GM18909 (cell line): ENCODE measurements around the gene PLAC8.
A peak's percentile ranks its signal among the peaks of the same experiment; 100 is the strongest.
"Not testable (repeated sequence)": the region's sequence is repeated elsewhere in the genome, so short reads cannot be mapped to it uniquely, and the experiment has no call there.

Source experiments
- ATAC-seq: cut with Tn5 transposase; IDR thresholded peaks from one replicate; pipeline ENCODE4 v1.9.1; 2021; ENCODE audit warnings: mild to moderate bottlenecking; ENCODE audit not compliant: unreplicated experiment, poor library complexity

PLAC8 gene

GRCh38 chr4:83112678-83113428 lies 1.7 kb downstream of the PLAC8 start:
- ATAC-seq, result no peak

DNA sequence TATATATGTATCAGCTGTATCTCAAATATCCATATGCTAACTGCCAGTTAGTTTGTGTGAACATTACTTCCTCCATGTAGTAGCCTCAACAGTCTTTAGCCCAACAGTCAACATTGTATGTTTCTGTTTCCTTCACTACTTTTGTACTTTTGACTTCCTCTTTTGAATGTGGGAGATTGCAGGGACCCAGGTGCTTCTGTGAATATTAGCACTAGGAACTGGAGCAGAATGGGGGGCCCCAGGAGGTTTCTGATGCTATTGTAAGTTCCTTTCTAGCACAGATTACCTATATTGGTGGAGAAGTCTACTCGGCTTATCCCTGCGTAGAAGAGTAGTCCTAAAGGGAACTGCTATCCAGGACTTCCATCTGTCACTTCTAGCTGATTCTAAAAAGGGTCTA lies 2.3 kb downstream of the PLAC8 start:
- ATAC-seq, result peak; percentile 46

- not testable (repeated sequence) for ATAC-seq
Observed at GRCh38 chr4:83111751-83112141, 2.8 kb downstream of the PLAC8 start.

DNA sequence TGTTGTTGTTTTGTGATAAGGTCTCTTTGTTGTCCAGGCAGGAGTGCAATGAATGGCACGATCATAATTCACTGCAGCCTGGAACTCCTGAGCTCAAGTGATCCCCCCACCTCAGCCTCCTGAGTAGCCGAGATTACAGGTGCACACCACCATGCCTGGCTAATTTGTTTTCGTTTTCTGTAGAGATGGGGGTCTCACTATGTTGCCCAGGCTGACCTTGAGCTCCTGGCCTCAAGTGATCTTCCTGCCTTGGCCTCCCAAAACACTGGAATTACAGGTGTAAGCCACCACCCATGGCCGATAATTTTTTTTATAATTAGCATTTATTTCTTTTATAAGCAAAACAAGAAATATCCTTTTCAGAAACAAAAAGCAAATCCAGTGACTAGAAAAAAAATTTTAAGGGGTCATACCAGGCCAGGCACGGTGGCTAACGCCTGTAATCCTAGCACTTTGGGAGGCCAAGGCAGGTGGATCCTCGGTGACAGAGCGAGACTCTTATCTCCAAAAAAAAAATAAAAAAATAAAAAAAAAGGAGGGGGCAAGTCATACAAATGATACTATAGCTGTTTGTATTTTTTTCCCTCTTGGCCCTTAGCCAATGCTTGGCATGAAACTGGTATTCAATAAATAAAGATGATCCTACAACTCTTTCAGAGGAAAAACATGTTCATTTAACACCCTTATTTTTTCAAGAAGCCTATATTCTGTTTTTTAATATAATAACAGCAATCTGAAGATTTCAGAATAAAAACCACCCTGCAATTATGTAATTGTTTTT lies 3.4 kb downstream of the PLAC8 start:
- no peak for ATAC-seq

GRCh38 chr4:83110223-83110945 lies 4.1 kb downstream of the PLAC8 start:
- ATAC-seq, result peak; percentile 82

- peak; percentile 27 for ATAC-seq
Observed at GRCh38 chr4:83109480-83110222, 4.9 kb downstream of the PLAC8 start.

DNA sequence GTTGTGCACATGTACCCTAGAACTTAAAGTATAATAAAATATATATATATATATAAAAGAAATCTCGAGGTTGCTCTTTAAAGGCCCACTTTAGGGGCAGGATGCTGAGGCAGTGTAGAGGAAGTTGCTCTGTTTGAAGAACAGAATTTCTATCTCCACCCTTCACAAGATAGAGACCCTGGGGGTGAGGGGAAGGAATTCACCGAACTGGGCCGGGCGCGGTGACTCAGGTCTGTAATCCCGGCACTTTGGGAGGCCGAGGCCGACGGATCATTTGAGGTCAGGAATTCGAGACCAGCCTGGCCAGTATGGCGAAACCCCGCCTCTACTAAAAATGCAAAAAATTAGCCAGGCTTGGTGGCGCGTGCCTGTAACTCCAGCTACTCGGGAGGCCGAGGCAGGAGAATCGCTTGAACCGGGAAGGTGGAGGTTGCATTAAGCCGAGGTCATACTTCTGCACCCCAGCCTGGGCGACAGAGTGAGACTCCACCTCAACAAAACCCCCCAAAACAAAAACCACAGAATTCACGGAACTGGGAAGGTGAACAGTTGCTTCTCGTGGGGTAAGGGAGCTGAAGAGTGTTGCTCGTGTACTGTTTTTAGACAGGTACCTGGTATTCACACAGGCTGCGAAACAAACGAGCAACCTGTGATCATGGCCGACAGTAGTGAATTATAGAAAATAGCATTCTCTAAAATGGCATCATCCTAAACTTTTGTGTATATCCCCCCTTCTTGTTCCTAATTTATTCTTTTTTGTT lies 6.2 kb downstream of the PLAC8 start:
- ATAC-seq, result no peak

GRCh38 chr4:83107631-83108030 lies 6.9 kb downstream of the PLAC8 start:
- no peak for ATAC-seq

GRCh38 chr4:83104991-83105390 lies 9.5 kb downstream of the PLAC8 start:
- ATAC-seq, result no peak

- no peak for ATAC-seq
Observed at GRCh38 chr4:83096397-83096796, 18.1 kb downstream of the PLAC8 start.

GRCh38 chr4:83093060-83093640 lies 21.4 kb downstream of the PLAC8 start:
- ATAC-seq, result no peak

DNA sequence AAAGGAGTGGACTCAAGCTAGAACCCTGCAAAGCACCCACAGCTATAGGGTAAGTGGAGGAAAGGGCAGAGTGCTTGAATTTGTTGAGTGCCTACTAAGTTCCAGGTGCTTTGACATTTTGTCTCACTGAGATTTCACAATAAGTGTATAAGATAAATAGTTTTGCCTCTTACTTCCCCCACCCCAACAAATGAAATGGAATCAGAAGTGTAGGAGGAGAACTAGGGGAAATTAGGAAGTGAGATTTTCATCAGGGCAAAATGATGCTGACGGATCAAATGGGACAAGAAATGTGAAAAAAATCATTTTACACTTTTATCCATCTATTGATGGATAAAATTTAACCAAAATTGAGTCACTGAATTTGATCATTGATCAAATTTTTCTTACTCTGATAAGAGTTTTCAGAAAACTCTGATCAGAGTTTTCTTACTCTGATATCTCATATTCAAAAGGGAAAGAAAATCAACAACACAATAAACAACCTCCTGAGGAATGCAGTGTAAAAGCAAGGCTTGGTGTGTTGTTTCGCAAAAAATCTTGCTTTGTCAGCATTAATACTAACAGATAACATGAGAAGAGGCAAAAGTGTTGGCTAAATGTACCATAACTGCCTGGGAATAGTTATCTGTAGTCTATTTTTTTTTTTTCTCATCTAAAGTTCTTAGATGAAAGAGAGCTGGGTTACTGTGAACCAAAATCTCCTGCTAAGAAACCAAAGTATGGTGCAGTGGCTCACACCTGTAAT lies 24.9 kb downstream of the PLAC8 start:
- no peak for ATAC-seq

DNA sequence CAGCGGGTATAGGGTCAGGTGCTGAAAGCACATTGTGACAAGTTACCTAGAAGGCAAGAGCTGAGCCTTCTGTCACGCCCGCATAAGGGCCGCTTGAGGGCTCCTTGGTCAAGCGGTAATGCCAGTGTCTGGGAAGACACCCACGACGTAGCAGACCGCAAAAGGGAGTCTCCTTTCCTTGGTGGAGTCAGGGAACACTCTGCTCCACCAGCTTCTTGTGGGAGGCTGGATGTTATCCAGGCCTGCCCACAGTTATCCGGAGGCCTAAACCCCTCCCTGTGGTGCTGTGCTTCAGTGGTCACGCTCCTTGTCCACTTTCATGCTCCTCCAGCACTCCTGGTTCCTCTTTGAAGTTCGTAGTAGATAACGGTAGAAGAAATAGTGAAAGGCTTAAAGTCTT lies 29.6 kb downstream of the PLAC8 start:
- ATAC-seq, result not testable (repeated sequence)

GRCh38 chr4:83083925-83084475 lies 30.5 kb downstream of the PLAC8 start:
- peak; percentile 46 for ATAC-seq

DNA sequence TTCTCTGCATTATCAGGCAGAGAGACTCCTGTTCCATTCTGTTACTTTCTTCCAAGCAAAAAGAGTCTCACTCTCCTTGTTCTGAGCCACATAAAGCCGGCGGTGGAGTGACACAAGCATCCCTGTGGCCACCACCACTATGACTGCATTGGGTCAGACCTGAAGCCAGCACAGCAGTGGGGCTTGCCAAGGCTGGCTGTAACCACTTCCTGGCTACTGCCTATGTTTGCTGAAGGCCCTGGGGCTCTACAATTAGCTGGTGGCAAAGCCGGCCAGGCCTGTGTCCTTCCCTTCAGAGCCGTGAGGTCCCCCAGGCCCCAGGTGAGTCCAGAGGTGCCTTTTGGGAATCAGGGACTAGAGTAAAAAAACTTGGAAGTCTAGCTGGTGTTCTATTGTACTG lies 31.8 kb downstream of the PLAC8 start:
- ATAC-seq, result no peak

- ATAC-seq, result no peak
Observed at GRCh38 chr4:83080561-83080960, 34.0 kb downstream of the PLAC8 start.

GRCh38 chr4:83075311-83076095 lies 39.0 kb downstream of the PLAC8 start:
- ATAC-seq, result no peak

DNA sequence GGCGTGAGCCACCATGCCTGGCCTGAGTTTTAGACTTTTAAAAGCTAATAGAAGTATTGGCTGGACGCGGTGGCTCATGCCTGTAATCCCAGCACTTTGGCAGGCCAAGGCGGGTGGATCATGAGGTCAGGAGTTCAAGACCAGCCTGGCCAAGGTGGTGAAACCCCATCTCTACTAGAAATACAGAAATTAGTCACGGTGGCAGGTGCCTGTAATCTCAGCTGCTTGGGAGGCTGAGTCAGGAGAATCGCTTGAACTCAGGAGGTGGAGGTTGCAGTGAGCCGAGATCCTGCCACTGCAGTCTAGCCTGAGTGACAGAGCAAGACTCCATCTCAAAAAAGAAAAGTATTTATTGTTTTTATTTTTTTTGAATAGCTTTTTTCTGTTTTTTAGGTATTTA lies 39.7 kb downstream of the PLAC8 start:
- not testable (repeated sequence) for ATAC-seq
